SHP77 treated with DMSO at 0.1 percent for 48 hours (cell line): ENCODE data around the gene CDC42SE1.
"Not testable (repeated sequence)": the region's sequence is repeated elsewhere in the genome, so short reads cannot be mapped to it uniquely, and the experiment has no call there.

Source experiments
- DNase-seq: peaks from one replicate; lab custom pipeline; 2025; lab: John Stamatoyannopoulos, UW

CDC42SE1 gene, protein sequence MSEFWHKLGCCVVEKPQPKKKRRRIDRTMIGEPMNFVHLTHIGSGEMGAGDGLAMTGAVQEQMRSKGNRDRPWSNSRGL

DNA sequence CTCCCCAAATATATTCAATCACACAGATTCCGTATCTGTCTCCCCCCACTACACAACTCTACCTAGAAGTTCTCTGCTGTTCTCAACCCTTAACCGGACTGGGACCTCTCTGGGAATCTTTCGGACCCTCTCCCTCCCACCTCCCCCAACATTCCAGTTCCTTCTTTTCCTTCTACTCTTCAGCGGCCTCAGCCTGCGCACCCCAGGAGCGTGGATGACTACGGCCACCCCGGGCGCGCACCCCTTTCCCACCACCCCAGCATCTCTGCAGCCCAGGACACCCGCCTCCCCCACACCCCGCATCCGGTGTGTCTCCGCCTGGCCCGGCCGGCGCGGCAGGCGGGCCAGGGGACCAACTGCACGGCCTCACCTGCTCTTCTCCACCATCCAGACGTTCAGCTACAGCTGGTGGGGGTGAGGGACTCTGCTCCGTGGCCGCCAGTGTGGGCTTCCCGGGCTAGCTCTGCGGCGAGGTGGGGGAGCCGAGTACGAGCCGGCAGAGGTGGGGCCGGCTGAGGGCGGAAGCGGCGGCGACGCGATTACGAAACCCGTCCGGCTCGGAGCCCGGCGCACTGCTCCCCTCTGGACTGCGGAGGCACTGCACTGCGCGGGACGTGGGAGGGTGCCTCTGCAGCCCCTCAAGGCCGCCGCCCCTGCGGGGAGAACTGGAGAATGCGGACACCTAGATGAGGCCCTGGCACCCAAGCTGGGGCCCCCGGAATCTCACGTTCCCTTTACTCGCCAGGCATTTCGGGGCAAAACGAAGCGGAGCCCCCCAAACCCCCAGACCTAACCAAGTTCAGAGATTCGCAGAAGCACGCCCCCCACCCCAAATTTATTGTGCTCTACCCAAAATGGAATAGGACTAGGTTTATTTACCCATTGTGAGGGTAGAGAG is at the start of gene CDC42SE1:
TSS of gene CDC42SE1 (minus strand) at position 514 of the 898 bp plus-strand sequence. CDS start 3,892 bp downstream, outside the sequence.
- DNase-seq: peak; percentile 91

DNA sequence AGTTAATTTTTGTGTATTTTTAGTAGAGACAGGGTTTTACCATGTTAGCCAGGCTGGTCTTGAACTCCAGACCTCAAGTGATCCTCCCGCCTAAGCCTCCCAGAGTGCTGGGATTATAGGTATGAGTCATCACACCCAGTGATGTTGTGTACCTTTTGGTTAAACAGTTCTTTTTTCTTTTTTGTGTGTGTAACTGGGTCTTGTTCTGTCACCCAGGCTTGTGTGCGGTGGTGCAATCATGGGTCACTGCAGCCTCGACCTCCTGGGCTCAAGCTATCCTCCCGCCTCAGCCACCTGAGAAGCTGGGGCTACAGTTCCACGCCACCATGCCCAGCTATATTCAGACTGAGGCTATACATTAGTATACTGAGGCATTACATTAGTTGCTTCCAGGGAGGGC is 48.9 kb upstream of the CDC42SE1 start:
- no peak for DNase-seq

- DNase-seq: no peak
Observed at GRCh38 chr1:151106894-151107293, 47.5 kb upstream of the CDC42SE1 start.

DNA sequence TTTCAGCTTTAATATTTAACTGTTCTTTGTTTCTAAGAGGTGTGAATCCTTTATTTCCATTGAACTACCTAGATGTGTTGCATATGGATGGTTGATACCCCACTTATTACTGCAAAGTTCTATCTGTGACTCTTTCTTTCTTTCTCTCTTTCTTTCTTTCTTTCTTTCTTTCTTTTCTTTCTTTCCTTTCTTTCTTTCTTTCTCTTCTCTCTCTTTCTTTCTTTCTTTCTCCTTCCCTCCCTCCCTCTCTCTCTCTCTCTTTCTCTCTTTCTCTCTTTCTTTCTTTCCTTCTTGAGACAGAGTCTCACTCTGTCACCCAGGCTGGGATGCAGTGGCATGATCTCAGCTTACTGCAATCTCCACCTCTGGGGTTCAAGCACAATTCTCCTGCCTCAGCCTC is 45.2 kb upstream of the CDC42SE1 start:
- DNase-seq: no peak

- no peak for DNase-seq
Observed at GRCh38 chr1:151098126-151098525, 38.7 kb upstream of the CDC42SE1 start.

DNA sequence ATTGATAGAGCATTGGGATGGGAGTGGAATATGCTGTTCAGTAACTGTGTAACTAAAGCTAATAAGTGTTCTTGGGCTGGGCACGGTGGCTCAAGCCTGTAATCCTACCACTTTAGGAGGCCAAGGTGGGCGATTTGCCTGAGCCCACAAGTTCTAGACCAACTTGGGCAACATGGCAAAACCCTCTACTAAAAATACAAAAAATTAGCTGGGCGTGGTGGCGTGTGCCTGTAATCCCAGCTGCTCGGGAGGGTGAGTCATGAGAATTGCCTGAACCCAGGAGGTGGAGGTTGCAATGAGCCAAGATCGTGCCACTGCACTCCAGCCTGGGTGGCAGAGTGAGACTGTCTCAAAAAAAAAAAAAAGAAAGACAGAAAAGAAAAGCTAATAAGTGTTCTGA is 38.0 kb upstream of the CDC42SE1 start:
- not testable (repeated sequence) for DNase-seq

DNA sequence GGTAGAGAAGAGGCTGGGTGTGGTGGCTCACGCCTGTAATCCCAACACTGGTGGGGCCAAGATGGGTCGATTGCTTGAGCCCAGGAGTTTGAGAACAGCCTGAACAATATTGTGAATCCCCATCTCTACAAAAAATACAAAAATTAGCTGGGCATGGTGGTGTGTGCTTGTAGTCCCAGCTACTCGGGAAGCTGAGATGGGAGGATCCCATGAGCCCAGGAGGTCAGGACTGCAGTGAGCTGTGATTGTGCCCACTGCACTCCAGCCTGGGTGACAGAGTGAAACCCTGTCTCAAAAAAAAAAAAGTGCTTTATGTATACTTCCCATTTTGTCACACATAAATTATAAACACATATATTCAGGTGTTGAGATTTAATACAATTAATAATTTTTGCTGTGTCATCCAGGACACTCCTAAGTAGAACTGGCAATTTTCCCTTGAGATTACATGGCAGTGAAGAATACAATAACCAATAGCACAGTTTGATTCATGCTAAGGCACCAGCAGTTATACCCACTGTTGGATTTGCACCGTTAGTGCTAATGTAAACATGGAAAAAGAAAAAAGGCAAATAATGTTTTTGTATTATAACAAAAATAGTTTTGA is 26.6 kb upstream of the CDC42SE1 start:
- no peak for DNase-seq

DNA sequence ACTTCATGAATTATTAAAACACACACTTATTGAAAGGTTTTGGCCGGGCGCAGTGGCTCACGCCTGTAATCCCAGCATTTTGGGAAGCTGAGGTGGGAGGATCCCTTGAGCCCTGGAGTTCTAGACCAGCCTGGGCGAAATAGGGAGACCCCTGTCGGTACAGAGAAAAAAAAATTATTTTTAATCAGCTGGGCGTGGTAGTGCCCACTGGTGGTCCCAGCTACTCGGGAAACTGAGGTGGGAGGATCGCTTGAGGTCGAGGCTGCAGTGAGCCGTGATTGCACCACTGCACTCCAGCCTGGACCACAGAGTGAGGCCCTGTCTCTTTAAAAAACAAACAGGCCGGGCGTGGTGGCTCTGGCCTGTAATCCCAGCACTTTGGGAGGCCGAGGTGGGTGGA is 12.8 kb upstream of the CDC42SE1 start:
- DNase-seq: no peak

GRCh38 chr1:151070474-151071276 is 11.3 kb upstream of the CDC42SE1 start, which contains the start of gene GABPB2:
GABPB2 (plus strand) TSS chr1:151070761; CDS start chr1:151088190, 17,429 bp downstream.
- DNase-seq: no peak

GRCh38 chr1:151069103-151069486 is 9.7 kb upstream of the CDC42SE1 start:
- DNase-seq: no peak

- no peak for DNase-seq
Observed at GRCh38 chr1:151067185-151067584, 7.8 kb upstream of the CDC42SE1 start.

DNA sequence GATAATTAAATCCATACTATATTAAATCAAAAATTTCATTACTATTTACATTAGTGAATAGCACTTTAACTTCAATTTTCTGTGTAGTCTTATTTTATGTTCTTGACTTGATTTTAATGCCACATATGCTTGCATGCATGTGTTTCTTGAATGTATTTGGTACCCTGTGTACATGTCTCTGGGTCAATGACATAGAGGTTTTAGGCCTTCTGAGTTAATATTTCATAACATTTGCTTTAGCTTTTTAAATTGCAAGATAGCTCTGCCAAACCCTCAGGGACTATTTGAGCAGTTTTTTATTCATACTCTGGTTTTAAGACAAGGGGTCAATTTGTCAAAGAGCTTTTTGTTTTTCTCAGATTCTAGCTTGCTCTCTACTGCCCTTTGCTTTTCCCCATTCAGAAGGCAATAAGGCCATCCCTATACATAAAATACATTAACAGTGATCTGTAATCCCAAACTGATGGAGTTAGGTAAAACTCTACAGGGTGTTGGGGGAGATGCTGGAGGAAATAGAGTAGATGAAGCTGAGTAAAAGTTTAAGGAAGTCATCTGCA is 5.7 kb upstream of the CDC42SE1 start:
- DNase-seq: no peak

- DNase-seq: no peak
Observed at GRCh38 chr1:151062741-151063371, 3.4 kb upstream of the CDC42SE1 start.

DNA sequence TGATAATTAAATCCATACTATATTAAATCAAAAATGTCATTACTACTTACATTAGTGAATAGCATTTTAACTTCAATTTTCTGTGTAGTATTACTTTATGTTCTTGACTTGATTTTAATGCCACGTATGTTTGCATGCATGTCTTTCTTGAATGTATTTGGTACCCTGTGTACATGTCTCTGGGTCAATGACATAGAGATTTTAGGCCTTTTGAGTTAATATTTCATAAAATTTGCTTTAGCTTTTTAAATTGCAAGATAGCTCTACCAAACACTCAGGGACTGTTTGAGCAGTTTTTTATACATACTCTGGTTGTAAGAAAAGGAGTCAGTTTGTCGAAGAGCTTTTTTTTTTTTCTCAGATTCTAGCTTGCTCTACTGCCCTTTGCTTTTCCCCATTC is 2.3 kb upstream of the CDC42SE1 start:
- no peak for DNase-seq

- DNase-seq: peak; percentile 79
Observed at GRCh38 chr1:151060657-151061421, 1.4 kb upstream of the CDC42SE1 start.

DNA sequence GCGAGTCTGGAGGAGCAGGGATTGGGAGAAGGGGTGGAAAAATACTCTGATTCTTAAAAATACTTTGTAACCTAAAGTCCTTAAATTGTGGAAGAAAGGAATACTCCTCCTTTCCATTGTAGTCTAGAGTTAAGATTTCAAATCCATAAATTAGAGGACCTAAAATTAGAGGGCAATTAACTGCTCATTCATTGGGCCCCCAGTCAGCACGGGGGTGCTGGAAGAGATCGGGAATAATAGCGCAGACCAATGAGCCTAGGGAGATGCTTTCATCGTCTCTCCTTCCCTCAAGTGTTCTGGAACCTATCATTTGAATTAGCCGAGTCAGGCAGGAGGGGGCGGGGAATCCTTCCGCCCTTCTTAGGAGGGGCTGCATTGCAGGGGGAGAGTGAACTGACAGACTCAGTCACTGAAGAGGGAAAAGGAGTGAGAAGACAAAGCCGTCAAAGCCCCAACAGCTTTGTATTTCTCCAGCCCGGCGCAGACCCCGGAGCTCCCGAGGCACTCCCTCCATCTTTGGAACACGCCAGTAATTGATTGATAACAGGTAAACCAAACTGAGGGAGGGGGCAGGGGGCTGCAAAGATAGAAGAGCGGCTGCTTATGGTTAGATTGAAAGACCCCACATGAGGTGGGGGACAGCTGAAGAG is 710 bp upstream of the CDC42SE1 start, which contains the start of gene MLLT11:
TSS of gene MLLT11 (plus strand) at position 391 of the 650 bp plus-strand sequence. CDS start 6,828 bp downstream, outside the sequence.
- DNase-seq: peak; percentile 84

- DNase-seq: peak; percentile 38
Observed at GRCh38 chr1:151058692-151059091, 730 bp downstream of the CDC42SE1 start.

DNA sequence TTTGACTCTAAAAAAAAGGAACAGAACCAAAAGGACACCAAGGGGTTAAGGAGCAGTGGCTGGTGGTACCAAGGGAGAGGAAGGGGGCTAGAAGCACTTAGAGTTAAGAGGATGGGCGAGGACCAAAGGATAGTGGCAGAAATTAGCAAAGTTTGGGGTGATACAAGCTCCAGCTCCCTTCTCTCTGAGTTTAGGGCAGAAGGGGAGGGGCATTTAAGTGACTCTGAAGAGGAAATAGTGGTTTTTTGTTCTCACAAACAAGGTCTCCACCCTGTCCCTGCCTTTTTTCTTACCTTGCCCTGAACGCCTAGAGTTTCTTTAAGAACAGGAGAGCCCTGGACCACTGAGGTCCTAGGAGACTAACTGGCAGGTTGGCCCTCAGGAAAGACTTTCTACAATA is 3.3 kb downstream of the CDC42SE1 start:
- no peak for DNase-seq

DNA sequence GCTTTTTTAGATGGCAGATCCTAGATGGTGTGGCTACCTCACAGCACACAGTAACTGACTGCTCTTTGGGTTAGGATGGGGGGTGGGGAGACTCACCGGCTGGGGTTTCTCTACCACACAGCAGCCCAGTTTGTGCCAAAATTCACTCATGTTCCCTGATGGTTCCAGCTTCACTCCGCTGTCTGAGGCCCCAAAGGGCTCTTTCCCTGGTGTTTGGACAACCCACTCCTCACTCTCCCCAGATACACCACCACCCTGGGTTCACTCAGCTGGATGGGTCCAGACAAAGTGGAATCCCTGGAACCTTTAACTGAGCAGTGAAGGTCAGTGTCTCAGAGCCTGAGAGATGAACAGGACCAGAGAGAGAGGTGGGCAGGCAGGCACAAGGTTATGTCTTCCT is 3.8 kb downstream of the CDC42SE1 start:
- no peak for DNase-seq

DNA sequence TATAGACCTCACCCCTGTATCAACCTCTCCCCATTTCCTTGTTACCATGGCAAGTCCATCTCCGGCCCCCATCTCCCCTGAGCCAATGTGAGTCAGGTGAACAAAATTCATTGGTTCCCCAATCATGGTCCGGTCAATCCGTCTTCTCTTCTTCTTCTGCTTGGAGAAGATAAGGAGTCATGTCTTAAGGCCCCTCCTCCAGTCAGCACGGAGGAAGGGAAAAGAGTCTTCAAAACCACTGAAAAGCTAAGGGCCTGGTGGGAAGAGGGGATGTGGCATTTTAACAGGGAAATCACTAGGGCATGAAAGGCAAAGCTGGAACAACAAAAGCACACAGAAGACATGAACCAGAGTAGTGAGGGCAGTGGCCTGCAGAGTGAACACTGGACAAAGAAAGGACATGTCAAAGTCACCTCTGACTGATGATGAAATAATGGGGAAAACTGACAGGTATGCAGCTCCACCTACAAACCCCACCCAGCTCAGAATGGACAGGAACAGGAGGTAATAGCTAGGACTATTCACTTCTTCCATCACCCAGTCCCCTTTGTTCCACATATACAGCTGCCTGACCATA is 4.4 kb downstream of the CDC42SE1 start:
- no peak for DNase-seq
